ENCODE measurements around the gene TTPAL. TPM values are rescaled to one million over a fixed set of nuclear protein-coding genes. Genes with fewer than 3 reads are reported as not detected.

The TTPAL gene, protein sequence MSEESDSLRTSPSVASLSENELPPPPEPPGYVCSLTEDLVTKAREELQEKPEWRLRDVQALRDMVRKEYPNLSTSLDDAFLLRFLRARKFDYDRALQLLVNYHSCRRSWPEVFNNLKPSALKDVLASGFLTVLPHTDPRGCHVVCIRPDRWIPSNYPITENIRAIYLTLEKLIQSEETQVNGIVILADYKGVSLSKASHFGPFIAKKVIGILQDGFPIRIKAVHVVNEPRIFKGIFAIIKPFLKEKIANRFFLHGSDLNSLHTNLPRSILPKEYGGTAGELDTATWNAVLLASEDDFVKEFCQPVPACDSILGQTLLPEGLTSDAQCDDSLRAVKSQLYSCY
- total RNA-seq = 10 to 100 TPM; 18.3 to 19.4 TPM
- polyA plus RNA-seq (2013, experiment 1 of 2) = 8.7 TPM
- polyA plus RNA-seq (2013, experiment 2 of 2) = 7.1 TPM
- long read RNA-seq, experiment 1, partial matches to known transcripts = 0 of 3 reads
- long read RNA-seq, experiment 1, other reads (novel, unspliced or antisense) = 3 of 3 reads
- long read RNA-seq, experiment 2, full-length matches to known transcripts = 12 of 24 reads
- long read RNA-seq, experiment 2, partial matches to known transcripts = 0 of 24 reads
- long read RNA-seq, experiment 2, other reads (novel, unspliced or antisense) = 12 of 24 reads
- long read RNA-seq, experiment 3, full-length matches to known transcripts = 33 of 47 reads
- long read RNA-seq, experiment 3, partial matches to known transcripts = 1 of 47 reads
- long read RNA-seq, experiment 3, other reads (novel, unspliced or antisense) = 13 of 47 reads
- long read RNA-seq, experiment 4, partial matches to known transcripts = 0 of 8 reads
- long read RNA-seq, experiment 4, other reads (novel, unspliced or antisense) = 8 of 8 reads

DNA sequence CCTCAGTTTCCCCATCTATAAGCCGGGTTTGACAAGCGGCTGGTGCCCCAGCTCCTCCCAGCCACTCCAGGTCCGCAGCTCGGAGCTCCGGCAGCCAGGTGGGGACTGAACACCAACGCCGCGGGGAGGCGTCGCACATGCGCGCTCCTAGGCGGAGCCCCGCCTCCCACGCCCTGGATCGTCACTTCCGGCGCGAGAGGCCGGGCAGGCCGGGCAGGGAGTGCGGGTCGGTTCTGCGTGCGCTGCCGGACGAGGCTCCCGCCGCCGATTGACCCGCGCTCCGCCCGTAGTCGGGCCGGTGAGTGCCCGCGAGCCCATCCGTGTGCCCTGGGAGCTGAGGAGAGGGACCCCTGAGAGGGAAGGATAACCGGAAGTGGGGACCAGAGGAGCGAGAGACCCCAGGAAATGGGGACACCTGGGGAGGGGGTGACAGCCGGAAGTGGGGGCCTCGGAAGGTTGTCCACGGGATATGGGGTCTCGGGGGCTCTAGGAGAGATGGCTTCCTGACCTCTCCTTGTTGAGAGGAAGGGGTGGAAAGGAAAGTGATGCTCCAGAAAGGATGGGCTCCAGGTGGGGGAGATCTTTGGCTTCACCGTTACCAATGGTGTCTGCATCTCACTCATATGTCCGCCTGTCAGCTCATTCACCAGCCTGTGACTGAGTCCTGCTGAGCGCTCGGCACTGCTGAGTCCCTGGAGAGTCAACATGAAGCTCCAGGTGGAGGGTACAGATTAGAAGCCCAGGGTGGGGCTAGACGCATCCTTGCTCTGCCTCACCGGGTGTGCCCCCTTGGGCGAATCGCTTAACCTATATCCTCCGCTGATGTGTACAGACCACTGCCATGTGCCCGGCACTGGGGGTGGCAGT is at the start of gene TTPAL:
Gene TTPAL, plus strand, starts transcription at position 181 of the 867 bp plus-strand sequence. CDS start 4,126 bp downstream, outside the sequence.
- Mint-ChIP-seq H3K4me1 (peaks cover 13% of the 10 kb centered on the region), H3K27ac (peak within 1 kb of the TSS; percentile 93), H3K27me3 (ENCODE audit: insufficient read depth) (peaks cover 2% of the 10 kb centered on the region), H3K4me3 (peak within 1 kb of the TSS; percentile 91), H3K36me3 (ENCODE audit: low read depth) (peaks cover 9% of the 10 kb centered on the region), H3K9me3 (no peaks in the 10 kb centered on the region)
- Histone ChIP-seq H3K36me3 (ENCODE audit: control insufficient read depth, insufficient read depth, low read length) (peaks cover 11% of the 10 kb centered on the region), H3K4me3 (ENCODE audit: low read length) (peak within 1 kb of the TSS; percentile 86), H3K4me1 (ENCODE audit: control insufficient read depth, insufficient read depth, low read length) (peaks cover 10% of the 10 kb centered on the region), H3K9me3 (ENCODE audit: control insufficient read depth, low read length) (no peaks in the 10 kb centered on the region), H3K27me3 (ENCODE audit: control insufficient read depth, insufficient read depth, low read length, poor library complexity, severe bottlenecking) (no peaks in the 10 kb centered on the region), H3K9ac (ENCODE audit: extremely low read depth, low read length, poor library complexity, severe bottlenecking) (peak within 1 kb of the TSS; percentile 68), H3K27ac (ENCODE audit: low read depth, low read length) (peak within 1 kb of the TSS; percentile 47)
- TF ChIP-seq, protein P1, sequence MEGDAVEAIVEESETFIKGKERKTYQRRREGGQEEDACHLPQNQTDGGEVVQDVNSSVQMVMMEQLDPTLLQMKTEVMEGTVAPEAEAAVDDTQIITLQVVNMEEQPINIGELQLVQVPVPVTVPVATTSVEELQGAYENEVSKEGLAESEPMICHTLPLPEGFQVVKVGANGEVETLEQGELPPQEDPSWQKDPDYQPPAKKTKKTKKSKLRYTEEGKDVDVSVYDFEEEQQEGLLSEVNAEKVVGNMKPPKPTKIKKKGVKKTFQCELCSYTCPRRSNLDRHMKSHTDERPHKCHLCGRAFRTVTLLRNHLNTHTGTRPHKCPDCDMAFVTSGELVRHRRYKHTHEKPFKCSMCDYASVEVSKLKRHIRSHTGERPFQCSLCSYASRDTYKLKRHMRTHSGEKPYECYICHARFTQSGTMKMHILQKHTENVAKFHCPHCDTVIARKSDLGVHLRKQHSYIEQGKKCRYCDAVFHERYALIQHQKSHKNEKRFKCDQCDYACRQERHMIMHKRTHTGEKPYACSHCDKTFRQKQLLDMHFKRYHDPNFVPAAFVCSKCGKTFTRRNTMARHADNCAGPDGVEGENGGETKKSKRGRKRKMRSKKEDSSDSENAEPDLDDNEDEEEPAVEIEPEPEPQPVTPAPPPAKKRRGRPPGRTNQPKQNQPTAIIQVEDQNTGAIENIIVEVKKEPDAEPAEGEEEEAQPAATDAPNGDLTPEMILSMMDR (conservative IDR thresholded peaks at IDR 0.05) = peak; percentile 32
- 3 to 4% methylated on average over 47 to 55 of the region's 55 CpGs for WGBS, 2 experiments (ENCODE audit: insufficient coverage in 1 of 2, insufficient read length in 1 of 2)
- DNase-seq = peak; percentile 96

DNA sequence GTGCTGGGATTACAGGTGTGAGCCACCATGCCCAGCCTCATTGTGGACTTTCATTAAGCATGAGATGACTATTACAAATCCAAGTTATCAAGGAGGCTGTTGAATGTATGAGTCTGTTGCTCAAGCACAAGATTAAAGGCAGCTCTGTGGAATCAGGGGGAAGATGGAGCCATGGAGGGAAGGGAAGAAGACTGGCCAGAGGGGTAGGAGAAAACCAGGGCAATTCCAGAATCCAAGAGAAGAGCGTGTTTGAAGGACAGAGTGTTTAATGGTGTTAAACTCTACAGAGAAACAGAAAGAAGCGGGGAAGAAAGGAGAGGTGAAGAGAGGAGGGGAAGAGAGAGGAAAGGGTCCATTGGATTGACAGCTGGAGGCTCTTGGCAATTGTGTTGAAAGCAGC is 49.8 kb upstream of the TTPAL start:
- TF ChIP-seq, protein P1 (conservative IDR thresholded peaks at IDR 0.05) = no peak
- WGBS, 2 experiments (ENCODE audit: insufficient coverage in 1 of 2, insufficient read length in 1 of 2) = 90% methylated on average over 2 of the region's 2 CpGs
- no peaks in the 10 kb centered on the region for H3K9me3 Mint-ChIP-seq

More for the DNA sequence above, 49.8 kb upstream of the TTPAL start:
- Histone ChIP-seq H3K36me3 (ENCODE audit: control insufficient read depth, insufficient read depth, low read length) (peaks cover 58% of the 10 kb centered on the region), H3K9ac (ENCODE audit: extremely low read depth, low read length, poor library complexity, severe bottlenecking) (no peak overlapping the region), H3K4me1 (ENCODE audit: control insufficient read depth, insufficient read depth, low read length) (no peaks in the 10 kb centered on the region), H3K9me3 (ENCODE audit: control insufficient read depth, low read length) (no peaks in the 10 kb centered on the region), H3K27ac (ENCODE audit: low read depth, low read length) (no peak overlapping the region), H3K27me3 (ENCODE audit: control insufficient read depth, insufficient read depth, low read length, poor library complexity, severe bottlenecking) (no peaks in the 10 kb centered on the region), H3K4me3 (ENCODE audit: low read length) (no peak overlapping the region)
- Mint-ChIP-seq H3K4me3 (no peak overlapping the region), H3K36me3 (ENCODE audit: low read depth) (peaks cover 46% of the 10 kb centered on the region), H3K27me3 (ENCODE audit: insufficient read depth) (peaks cover 1% of the 10 kb centered on the region), H3K27ac (no peak overlapping the region), H3K4me1 (no peaks in the 10 kb centered on the region)
- no peak for DNase-seq
